ENCODE measurements around the gene KLF3. TPM values are rescaled to one million over a fixed set of nuclear protein-coding genes. Genes with fewer than 3 reads are reported as not detected.

Gene KLF3
- total RNA-seq, 1 experiment from 2014 or later = 29.0 TPM

- no peak overlapping the region for H2BK15ac ChIP-seq (ENCODE audit: low read depth, low read length)
Observed at GRCh38 chr4:38687571-38688011, 23.6 kb downstream of the KLF3 start.

More at GRCh38 chr4:38687571-38688011, 23.6 kb downstream of the KLF3 start:
- Histone ChIP-seq H3K27me3 (ENCODE audit: insufficient read depth, low read length) (no peaks in the 10 kb centered on the region), H4K91ac (ENCODE audit: insufficient read length, low read depth, low read length) (no peak overlapping the region), H4K8ac (replicated peaks; ENCODE audit: insufficient read length, low read depth, low read length) (no peak overlapping the region), H3K23me2 (ENCODE audit: insufficient read length, low read depth, low read length, poor library complexity, severe bottlenecking) (no peaks in the 10 kb centered on the region), H3K79me2 (ENCODE audit: insufficient read depth, low read length) (peaks cover 2% of the 10 kb centered on the region; the same call in 1 of the 2 replicates), H3K56ac (ENCODE audit: insufficient read length, low read depth, low read length) (no peak overlapping the region), H2BK12ac (ENCODE audit: insufficient read length, low read depth, low read length) (no peak overlapping the region), H3K4ac (ENCODE audit: low read depth, low read length) (no peak overlapping the region), H3K4me1 (ENCODE audit: insufficient read depth, low read length) (no peaks in the 10 kb centered on the region), H3K9ac (ENCODE audit: extremely low read depth, insufficient read length, low read length) (no peak overlapping the region), H3K4me2 (ENCODE audit: insufficient read depth, insufficient read length, low read length) (no peak overlapping the region), H2BK20ac (ENCODE audit: low read depth, low read length, poor library complexity, severe bottlenecking) (no peak overlapping the region), H2BK5ac (ENCODE audit: insufficient read length, low read length) (no peak overlapping the region), H3T11ph (ENCODE audit: low read length) (no peak overlapping the region), H3K27ac (ENCODE audit: insufficient read length, low read depth, low read length) (no peak overlapping the region), H3K79me1 (ENCODE audit: insufficient read depth, low read depth, low read length, poor library complexity, severe bottlenecking) (no peaks in the 10 kb centered on the region), H2AFZ (ENCODE audit: low read length) (no peak overlapping the region), H2AK5ac (ENCODE audit: insufficient read length, low read length) (no peak overlapping the region), H2BK120ac (ENCODE audit: low read depth, low read length, poor library complexity, severe bottlenecking) (no peak overlapping the region), H4K5ac (ENCODE audit: insufficient read length, low read depth, low read length) (no peak overlapping the region), H4K20me1 (ENCODE audit: control insufficient read depth, insufficient read depth, insufficient read length) (no peaks in the 10 kb centered on the region), H3K14ac (ENCODE audit: insufficient read depth, low read length) (no peak overlapping the region), H3K23ac (ENCODE audit: insufficient read length, low read depth, low read length) (no peak overlapping the region), H3K18ac (ENCODE audit: insufficient read length, low read depth, low read length) (no peak overlapping the region), H3K9me3 (ENCODE audit: control insufficient read depth, low read depth, low read length) (no peaks in the 10 kb centered on the region)
- no peaks in the 10 kb centered on the region for H3K9me3 Mint-ChIP-seq
- H3K27me3 Mint-ChIP-seq (ENCODE audit: low read depth) = no peaks in the 10 kb centered on the region
- no peak overlapping the region; a peak in 1 of 7 replicates for H3K27ac Mint-ChIP-seq
- no peak overlapping the region for H3K4me3 Mint-ChIP-seq
- H3K4me1 Mint-ChIP-seq = peaks cover 3 to 4% of the 10 kb centered on the region in 2 experiments; a peak in 2 of 4 replicates
- peaks cover 29 to 58% (median 34%) of the 10 kb centered on the region in 3 experiments for H3K36me3 Mint-ChIP-seq (ENCODE audit: insufficient read depth in 1 of 3, low read depth in 3 of 3)
- TF ChIP-seq, protein P1, sequence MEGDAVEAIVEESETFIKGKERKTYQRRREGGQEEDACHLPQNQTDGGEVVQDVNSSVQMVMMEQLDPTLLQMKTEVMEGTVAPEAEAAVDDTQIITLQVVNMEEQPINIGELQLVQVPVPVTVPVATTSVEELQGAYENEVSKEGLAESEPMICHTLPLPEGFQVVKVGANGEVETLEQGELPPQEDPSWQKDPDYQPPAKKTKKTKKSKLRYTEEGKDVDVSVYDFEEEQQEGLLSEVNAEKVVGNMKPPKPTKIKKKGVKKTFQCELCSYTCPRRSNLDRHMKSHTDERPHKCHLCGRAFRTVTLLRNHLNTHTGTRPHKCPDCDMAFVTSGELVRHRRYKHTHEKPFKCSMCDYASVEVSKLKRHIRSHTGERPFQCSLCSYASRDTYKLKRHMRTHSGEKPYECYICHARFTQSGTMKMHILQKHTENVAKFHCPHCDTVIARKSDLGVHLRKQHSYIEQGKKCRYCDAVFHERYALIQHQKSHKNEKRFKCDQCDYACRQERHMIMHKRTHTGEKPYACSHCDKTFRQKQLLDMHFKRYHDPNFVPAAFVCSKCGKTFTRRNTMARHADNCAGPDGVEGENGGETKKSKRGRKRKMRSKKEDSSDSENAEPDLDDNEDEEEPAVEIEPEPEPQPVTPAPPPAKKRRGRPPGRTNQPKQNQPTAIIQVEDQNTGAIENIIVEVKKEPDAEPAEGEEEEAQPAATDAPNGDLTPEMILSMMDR (conservative IDR thresholded peaks at IDR 0.05) = no peak
- DNase-seq = no peak
- no CpG with 5 or more reads among the region's 4 CpGs for WGBS (ENCODE audit: extremely low coverage, insufficient read length, low lambda C conversion rate)
